Right lobe of liver (tissue), 4 donors: ENCODE measurements around the gene CEP112.

ENCODE experiments used
- POLR2A ChIP-seq: fragments of 450-650 bp; IDR thresholded peaks from one replicate; pipeline ENCODE4 v1.6.1; 2017; ENCODE audit warnings: antibody characterized with exemption, mild to moderate bottlenecking
- TF ChIP-seq, protein P1 (sequence below), 4 donors: fragments of 200-600 bp in 3 of 4; fragments of 450-650 bp in 1 of 4; IDR thresholded peaks; one replicate each; pipeline versions ENCODE4 v1.5.1 to v1.8.0; 2016 to 2022; ENCODE audit warnings: antibody characterized with exemption in 4 of 4, mild to moderate bottlenecking in 2 of 4
- donor health status: DM: no; HTN: no; CAD: no.
- donor health status: DM: no; HTN: no; CAD: no.
- donor health status: DM: no; HTN: yes; CAD: no.

GRCh38 chr17:65973237-65973636, 218.7 kb downstream of the CEP112 start:
- TF ChIP-seq, protein P1, sequence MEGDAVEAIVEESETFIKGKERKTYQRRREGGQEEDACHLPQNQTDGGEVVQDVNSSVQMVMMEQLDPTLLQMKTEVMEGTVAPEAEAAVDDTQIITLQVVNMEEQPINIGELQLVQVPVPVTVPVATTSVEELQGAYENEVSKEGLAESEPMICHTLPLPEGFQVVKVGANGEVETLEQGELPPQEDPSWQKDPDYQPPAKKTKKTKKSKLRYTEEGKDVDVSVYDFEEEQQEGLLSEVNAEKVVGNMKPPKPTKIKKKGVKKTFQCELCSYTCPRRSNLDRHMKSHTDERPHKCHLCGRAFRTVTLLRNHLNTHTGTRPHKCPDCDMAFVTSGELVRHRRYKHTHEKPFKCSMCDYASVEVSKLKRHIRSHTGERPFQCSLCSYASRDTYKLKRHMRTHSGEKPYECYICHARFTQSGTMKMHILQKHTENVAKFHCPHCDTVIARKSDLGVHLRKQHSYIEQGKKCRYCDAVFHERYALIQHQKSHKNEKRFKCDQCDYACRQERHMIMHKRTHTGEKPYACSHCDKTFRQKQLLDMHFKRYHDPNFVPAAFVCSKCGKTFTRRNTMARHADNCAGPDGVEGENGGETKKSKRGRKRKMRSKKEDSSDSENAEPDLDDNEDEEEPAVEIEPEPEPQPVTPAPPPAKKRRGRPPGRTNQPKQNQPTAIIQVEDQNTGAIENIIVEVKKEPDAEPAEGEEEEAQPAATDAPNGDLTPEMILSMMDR (IDR thresholded peaks at IDR 0.05), result no peak
- TF ChIP-seq POLR2A, result no peak
